ENCODE results near the gene SLC22A23. TPM values are rescaled to one million over a fixed set of nuclear protein-coding genes. Genes with fewer than 3 reads are reported as not detected.

SLC22A23 gene
- total RNA-seq, 1 donor = 18.1 TPM

GRCh38 chr6:3355358-3356055, 101.3 kb downstream of the SLC22A23 start:
- Histone ChIP-seq H3K4me2 (ENCODE audit: insufficient read depth, low read length) (peak overlapping the region; percentile 94), H3K27ac (ENCODE audit: low read depth, low read length) (peak overlapping the region; percentile 79)

GRCh38 chr6:3355011-3355357, 101.9 kb downstream of the SLC22A23 start:
- no peaks in the 10 kb centered on the region for H4K20me1 ChIP-seq (ENCODE audit: insufficient read depth, low read length)
- no peaks in the 10 kb centered on the region for H3K9me3 ChIP-seq (ENCODE audit: low read depth, low read length)
- no peak for TF ChIP-seq CTCF (IDR thresholded peaks at IDR 0.05; ENCODE audit: extremely low read depth, low read depth, low read length)
- H3K79me2 ChIP-seq (ENCODE audit: insufficient read depth, low read length) = no peaks in the 10 kb centered on the region
- H3K27ac ChIP-seq (ENCODE audit: low read depth, low read length) = peak overlapping the region; percentile 79
- no peaks in the 10 kb centered on the region for H3K36me3 ChIP-seq (ENCODE audit: insufficient read depth, low read length)
- no peak for DNase-seq (ENCODE audit: insufficient read length, low spot score, missing footprints)
- H3K4me1 ChIP-seq (ENCODE audit: insufficient read depth, low read length) = peaks cover 31% of the 10 kb centered on the region
- H3K4me2 ChIP-seq (ENCODE audit: insufficient read depth, low read length) = no peak overlapping the region
- no peak overlapping the region for H2AFZ ChIP-seq (ENCODE audit: low read length)
- no peaks in the 10 kb centered on the region for H3K27me3 ChIP-seq (ENCODE audit: insufficient read depth, low read length)
- no peak overlapping the region for H3K4me3 ChIP-seq (ENCODE audit: insufficient read depth, low read length)

More at GRCh38 chr6:3355358-3356055, 101.3 kb downstream of the SLC22A23 start:
- no peaks in the 10 kb centered on the region for H3K36me3 ChIP-seq (ENCODE audit: insufficient read depth, low read length)
- H3K4me3 ChIP-seq (ENCODE audit: insufficient read depth, low read length) = peak overlapping the region; percentile 67
- DNase-seq (ENCODE audit: insufficient read length, low spot score, missing footprints) = no peak
- H3K9me3 ChIP-seq (ENCODE audit: low read depth, low read length) = no peaks in the 10 kb centered on the region
- H2AFZ ChIP-seq (ENCODE audit: low read length) = peak overlapping the region; percentile 90
- TF ChIP-seq CTCF (IDR thresholded peaks at IDR 0.05; ENCODE audit: extremely low read depth, low read depth, low read length) = no peak
- H3K27me3 ChIP-seq (ENCODE audit: insufficient read depth, low read length) = no peaks in the 10 kb centered on the region
- H3K4me1 ChIP-seq (ENCODE audit: insufficient read depth, low read length) = peaks cover 26% of the 10 kb centered on the region
- no peaks in the 10 kb centered on the region for H3K79me2 ChIP-seq (ENCODE audit: insufficient read depth, low read length)
- H4K20me1 ChIP-seq (ENCODE audit: insufficient read depth, low read length) = no peaks in the 10 kb centered on the region

- H4K20me1 ChIP-seq (ENCODE audit: insufficient read depth, low read length) = no peaks in the 10 kb centered on the region
- H2AFZ ChIP-seq (ENCODE audit: low read length) = no peak overlapping the region
- H3K27ac ChIP-seq (ENCODE audit: low read depth, low read length) = no peak overlapping the region
- H3K4me3 ChIP-seq (ENCODE audit: insufficient read depth, low read length) = no peak overlapping the region
- H3K79me2 ChIP-seq (ENCODE audit: insufficient read depth, low read length) = no peaks in the 10 kb centered on the region
- H3K4me1 ChIP-seq (ENCODE audit: insufficient read depth, low read length) = peaks cover 42% of the 10 kb centered on the region
- H3K4me2 ChIP-seq (ENCODE audit: insufficient read depth, low read length) = no peak overlapping the region
- TF ChIP-seq CTCF (IDR thresholded peaks at IDR 0.05; ENCODE audit: extremely low read depth, low read depth, low read length) = no peak
- H3K9me3 ChIP-seq (ENCODE audit: low read depth, low read length) = no peaks in the 10 kb centered on the region
- no peaks in the 10 kb centered on the region for H3K27me3 ChIP-seq (ENCODE audit: insufficient read depth, low read length)
- DNase-seq (ENCODE audit: insufficient read length, low spot score, missing footprints) = no peak
- no peaks in the 10 kb centered on the region for H3K36me3 ChIP-seq (ENCODE audit: insufficient read depth, low read length)
Measured at GRCh38 chr6:3353939-3354338, 102.9 kb downstream of the SLC22A23 start.

- Histone ChIP-seq H3K4me3 (ENCODE audit: insufficient read depth, low read length) (no peak overlapping the region), H3K36me3 (ENCODE audit: insufficient read depth, low read length) (no peaks in the 10 kb centered on the region), H3K27ac (ENCODE audit: low read depth, low read length) (no peak overlapping the region), H4K20me1 (ENCODE audit: insufficient read depth, low read length) (no peaks in the 10 kb centered on the region), H3K4me2 (ENCODE audit: insufficient read depth, low read length) (no peak overlapping the region), H3K4me1 (ENCODE audit: insufficient read depth, low read length) (peaks cover 46% of the 10 kb centered on the region), H3K79me2 (ENCODE audit: insufficient read depth, low read length) (no peaks in the 10 kb centered on the region), H3K9me3 (ENCODE audit: low read depth, low read length) (no peaks in the 10 kb centered on the region), H3K27me3 (ENCODE audit: insufficient read depth, low read length) (no peaks in the 10 kb centered on the region), H2AFZ (ENCODE audit: low read length) (no peak overlapping the region)
- TF ChIP-seq CTCF (IDR thresholded peaks at IDR 0.05; ENCODE audit: extremely low read depth, low read depth, low read length) = no peak
- no peak for DNase-seq (ENCODE audit: insufficient read length, low spot score, missing footprints)
Measured at GRCh38 chr6:3353213-3353903, 103.5 kb downstream of the SLC22A23 start.

All from osteoblast (primary cell).